Activated gamma-delta T cell (primary cell): ENCODE data around the gene MACF1.
"Not testable (repeated sequence)": the region's sequence is repeated elsewhere in the genome, so short reads cannot be mapped to it uniquely, and the experiment has no call there.

ENCODE experiments used
- DNase-seq: peaks from one replicate; lab custom pipeline; 2025; lab: John Stamatoyannopoulos, UW
- total RNA-seq, 2 donors: gene quantifications; one replicate each; lab custom pipeline; 2026; lab: John Stamatoyannopoulos, UW

The MACF1 gene
- total RNA-seq = 1,219 to 1,412 reads per million in 2 donors

- DNase-seq = no peak
Measured at GRCh38 chr1:39204441-39205081, at the start of gene MACF1. Gene MACF1 (plus strand): TSS chr1:39204695. CDS start chr1:39205023, 328 bp downstream.

GRCh38 chr1:39157304-39157703 is 47.2 kb upstream of the MACF1 start:
- DNase-seq = no peak

GRCh38 chr1:39158327-39159086 is 46.0 kb upstream of the MACF1 start:
- DNase-seq = no peak

- no peak for DNase-seq
Measured at GRCh38 chr1:39159224-39160036, 45.1 kb upstream of the MACF1 start.

GRCh38 chr1:39160703-39161102 is 43.8 kb upstream of the MACF1 start:
- no peak for DNase-seq

- not testable (repeated sequence) for DNase-seq
Measured at GRCh38 chr1:39161811-39162210, 42.7 kb upstream of the MACF1 start.

- DNase-seq = no peak
Measured at GRCh38 chr1:39163469-39163868, 41.0 kb upstream of the MACF1 start.

GRCh38 chr1:39164256-39164655 is 40.2 kb upstream of the MACF1 start:
- DNase-seq = no peak

- no peak for DNase-seq
Measured at GRCh38 chr1:39165049-39165448, 39.4 kb upstream of the MACF1 start.

- DNase-seq = no peak
Measured at GRCh38 chr1:39165488-39165887, 39.0 kb upstream of the MACF1 start.

- DNase-seq = no peak
Measured at GRCh38 chr1:39167632-39168209, 36.8 kb upstream of the MACF1 start.

GRCh38 chr1:39168301-39169080 is 36.0 kb upstream of the MACF1 start:
- no peak for DNase-seq

- DNase-seq = no peak
Measured at GRCh38 chr1:39170731-39171667, 33.5 kb upstream of the MACF1 start.

GRCh38 chr1:39173119-39173994 is 31.1 kb upstream of the MACF1 start:
- no peak for DNase-seq

- no peak for DNase-seq
Measured at GRCh38 chr1:39173995-39174380, 30.5 kb upstream of the MACF1 start.

GRCh38 chr1:39174390-39175081 is 30.0 kb upstream of the MACF1 start:
- no peak for DNase-seq

- no peak for DNase-seq
Measured at GRCh38 chr1:39177706-39178105, 26.8 kb upstream of the MACF1 start.

GRCh38 chr1:39178541-39179431 is 25.7 kb upstream of the MACF1 start:
- DNase-seq = no peak
